ENCODE results near the gene C2orf72.
"Not testable (repeated sequence)": the region's sequence is repeated elsewhere in the genome, so short reads cannot be mapped to it uniquely, and the experiment has no call there.

Gene C2orf72

GRCh38 chr2:231002641-231003040 is 34.7 kb upstream of the C2orf72 start:
- no peak overlapping the region for H3K4me3 ChIP-seq (ENCODE audit: control insufficient read depth, low read depth, low read length)
- DNase-seq (ENCODE audit: low read depth): no peak
- TF ChIP-seq CTCF (conservative IDR thresholded peaks at IDR 0.05; ENCODE audit: control insufficient read depth, insufficient read depth, low read depth, low read length): no peak

GRCh38 chr2:231003186-231003585 is 34.1 kb upstream of the C2orf72 start:
- TF ChIP-seq CTCF (conservative IDR thresholded peaks at IDR 0.05; ENCODE audit: control insufficient read depth, insufficient read depth, low read depth, low read length): no peak
- peak; percentile 8 for DNase-seq (ENCODE audit: low read depth)
- H3K4me3 ChIP-seq (ENCODE audit: control insufficient read depth, low read depth, low read length): no peak overlapping the region

- DNase-seq (ENCODE audit: low read depth); H3K4me3 ChIP-seq (ENCODE audit: control insufficient read depth, low read depth, low read length): not testable (repeated sequence)
These were observed 32.4 kb upstream of the C2orf72 start for GRCh38 chr2:231004930-231005329.

GRCh38 chr2:231007286-231008098 is 29.8 kb upstream of the C2orf72 start:
- TF ChIP-seq CTCF (conservative IDR thresholded peaks at IDR 0.05; ENCODE audit: control insufficient read depth, insufficient read depth, low read depth, low read length): no peak
- DNase-seq (ENCODE audit: low read depth): no peak

GRCh38 chr2:231008131-231008530 is 29.2 kb upstream of the C2orf72 start:
- no peak for TF ChIP-seq CTCF (conservative IDR thresholded peaks at IDR 0.05; ENCODE audit: control insufficient read depth, insufficient read depth, low read depth, low read length)
- no peak for DNase-seq (ENCODE audit: low read depth)
- H3K4me3 ChIP-seq (ENCODE audit: control insufficient read depth, low read depth, low read length): no peak overlapping the region

More at GRCh38 chr2:231007286-231008098, 29.8 kb upstream of the C2orf72 start:
- H3K4me3 ChIP-seq (ENCODE audit: control insufficient read depth, low read depth, low read length): no peak overlapping the region

GRCh38 chr2:231009236-231009919 is 27.9 kb upstream of the C2orf72 start:
- no peak for DNase-seq (ENCODE audit: low read depth)
- H3K4me3 ChIP-seq (ENCODE audit: control insufficient read depth, low read depth, low read length): no peak overlapping the region
- no peak for TF ChIP-seq CTCF (conservative IDR thresholded peaks at IDR 0.05; ENCODE audit: control insufficient read depth, insufficient read depth, low read depth, low read length)

GRCh38 chr2:231010201-231010730 is 27.1 kb upstream of the C2orf72 start:
- H3K4me3 ChIP-seq (ENCODE audit: control insufficient read depth, low read depth, low read length): no peak overlapping the region
- DNase-seq (ENCODE audit: low read depth): no peak
- no peak for TF ChIP-seq CTCF (conservative IDR thresholded peaks at IDR 0.05; ENCODE audit: control insufficient read depth, insufficient read depth, low read depth, low read length)

Measured in fibroblast of mammary gland (primary cell).